HG02759 (cell line): ENCODE data around the gene TENM4.
A peak's percentile ranks its signal among the peaks of the same experiment; 100 is the strongest.

ENCODE experiments used
- ATAC-seq: cut with Tn5 transposase; IDR thresholded peaks from one replicate; pipeline ENCODE4 v1.9.1; 2021; ENCODE audit warnings: mild to moderate bottlenecking, moderate library complexity; ENCODE audit not compliant: unreplicated experiment

The TENM4 gene

GRCh38 chr11:78740199-78741071, 700.4 kb downstream of the TENM4 start:
- ATAC-seq = no peak

DNA sequence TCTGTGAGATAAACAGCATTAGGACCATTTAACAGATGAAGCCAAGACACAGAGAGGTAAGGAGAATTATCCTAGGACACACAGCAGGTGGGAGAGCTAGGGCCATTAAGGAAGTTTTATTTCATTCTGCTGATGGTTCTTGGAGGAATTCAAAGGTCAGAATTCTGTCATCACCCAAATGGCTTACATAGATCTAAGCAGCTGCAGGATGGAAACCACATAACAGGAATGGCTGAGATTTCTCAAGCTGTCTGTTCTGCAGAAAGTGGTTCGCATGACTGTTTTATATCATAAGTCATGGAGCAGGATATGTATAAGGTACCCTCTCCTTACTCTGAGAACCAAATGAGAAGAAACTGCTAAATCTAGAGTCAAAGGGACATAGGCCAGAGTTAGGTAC, 702.9 kb downstream of the TENM4 start:
- ATAC-seq = no peak

DNA sequence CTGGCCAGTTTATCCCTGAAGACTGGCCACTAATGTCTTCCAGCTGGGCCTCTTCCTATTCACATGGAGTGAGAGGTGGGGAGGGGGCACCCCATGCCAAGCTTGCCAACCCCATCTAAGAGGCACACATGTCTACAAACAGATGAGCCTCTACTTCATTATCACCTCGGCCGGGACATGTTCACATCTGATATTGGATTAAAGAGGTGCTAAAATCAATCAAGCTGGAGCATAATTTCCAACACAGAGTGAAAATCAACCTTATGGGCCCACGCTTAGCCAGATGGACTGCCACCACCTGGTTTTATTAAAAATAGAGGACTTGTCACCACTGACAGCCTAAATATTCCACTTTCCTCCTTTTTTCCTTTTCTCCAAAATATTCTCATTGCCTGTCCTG, 703.5 kb downstream of the TENM4 start:
- no peak for ATAC-seq

DNA sequence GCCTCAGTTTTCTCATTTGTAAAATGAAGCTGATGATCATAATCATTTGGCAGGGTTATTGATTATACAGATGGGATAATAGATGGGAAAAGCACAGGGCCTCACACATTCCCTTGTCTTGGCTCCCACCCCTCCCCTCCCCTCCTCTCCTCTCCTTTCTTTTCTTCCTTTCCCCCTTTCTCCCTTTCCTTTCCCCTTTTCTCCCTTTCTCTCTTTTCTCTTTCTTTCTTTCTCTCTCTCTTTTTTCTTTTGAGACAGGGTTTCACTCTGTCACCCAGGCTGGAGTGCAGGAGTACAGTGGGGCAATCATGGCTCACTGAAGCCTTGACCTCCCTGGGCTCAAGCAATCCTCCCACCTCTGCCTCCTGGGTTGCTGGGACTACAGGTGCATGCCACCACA, 705.1 kb downstream of the TENM4 start:
- ATAC-seq = no peak

- ATAC-seq = no peak
These were observed 707.8 kb downstream of the TENM4 start for GRCh38 chr11:78733031-78733430.

DNA sequence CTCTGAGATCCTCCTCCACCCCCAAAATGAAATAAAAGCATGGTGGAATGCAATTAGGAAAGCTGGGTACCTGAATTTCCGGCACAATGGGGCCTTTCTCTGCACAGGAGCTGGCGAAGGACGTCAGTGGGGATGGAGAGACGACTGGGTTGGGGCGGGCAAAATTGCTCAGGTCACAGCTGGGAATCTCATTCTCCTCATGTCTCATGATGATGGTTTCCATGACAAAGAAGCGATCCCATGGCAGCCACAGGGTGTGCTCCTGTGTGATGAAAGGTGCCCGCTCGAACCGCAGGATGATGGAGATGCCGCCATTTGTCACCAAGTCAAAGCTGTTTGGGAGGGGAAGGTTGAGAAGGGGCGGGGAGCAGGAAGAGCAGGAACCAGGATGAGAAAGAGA, 708.6 kb downstream of the TENM4 start:
- no peak for ATAC-seq

GRCh38 chr11:78731027-78731426, 709.8 kb downstream of the TENM4 start:
- no peak for ATAC-seq

GRCh38 chr11:78730267-78730824, 710.5 kb downstream of the TENM4 start:
- no peak for ATAC-seq

GRCh38 chr11:78727816-78728215, 713.0 kb downstream of the TENM4 start:
- no peak for ATAC-seq

- ATAC-seq = no peak
These were observed 715.6 kb downstream of the TENM4 start for GRCh38 chr11:78725200-78725599.

- no peak for ATAC-seq
These were observed 718.0 kb downstream of the TENM4 start for GRCh38 chr11:78722786-78723185.

GRCh38 chr11:78720281-78720989, 720.4 kb downstream of the TENM4 start:
- ATAC-seq = no peak

GRCh38 chr11:78717041-78717440, 723.8 kb downstream of the TENM4 start:
- no peak for ATAC-seq

DNA sequence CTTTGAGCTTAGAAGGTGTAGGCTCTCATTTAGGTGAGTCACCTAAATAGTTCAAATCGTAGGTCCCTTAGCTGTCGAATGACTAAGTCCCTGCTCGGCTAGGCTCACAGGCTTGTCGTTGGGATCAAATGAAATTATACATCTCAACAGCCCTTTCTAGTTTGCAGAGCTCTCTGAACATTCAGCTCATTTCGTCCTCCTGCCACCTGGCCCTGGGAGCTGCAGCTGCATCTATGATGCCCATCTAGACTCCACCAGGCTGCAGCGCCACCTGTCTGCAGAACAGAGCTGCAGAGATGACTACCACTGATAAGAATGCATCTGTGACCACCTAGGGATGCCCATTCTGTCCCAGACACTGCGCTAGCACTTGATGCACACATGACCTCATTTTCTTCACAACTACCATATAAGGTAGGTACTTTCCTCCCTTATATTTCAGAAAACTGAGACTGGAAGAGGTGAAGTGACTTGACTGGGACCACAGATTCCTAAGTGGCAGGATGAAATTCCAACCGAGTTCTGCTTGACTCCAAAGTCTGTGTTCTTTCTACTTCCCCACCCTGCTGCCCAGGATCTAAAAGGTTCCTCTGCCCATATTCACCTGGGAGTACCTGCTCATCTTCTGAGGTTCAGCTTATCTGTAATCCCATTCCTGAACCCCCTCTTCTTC, 725.1 kb downstream of the TENM4 start:
- peak; percentile 78 for ATAC-seq

- ATAC-seq = no peak
These were observed 726.3 kb downstream of the TENM4 start for GRCh38 chr11:78714539-78714938.

- ATAC-seq = no peak
These were observed 729.1 kb downstream of the TENM4 start for GRCh38 chr11:78711735-78712134.

- no peak for ATAC-seq
These were observed 730.4 kb downstream of the TENM4 start for GRCh38 chr11:78710417-78710816.

DNA sequence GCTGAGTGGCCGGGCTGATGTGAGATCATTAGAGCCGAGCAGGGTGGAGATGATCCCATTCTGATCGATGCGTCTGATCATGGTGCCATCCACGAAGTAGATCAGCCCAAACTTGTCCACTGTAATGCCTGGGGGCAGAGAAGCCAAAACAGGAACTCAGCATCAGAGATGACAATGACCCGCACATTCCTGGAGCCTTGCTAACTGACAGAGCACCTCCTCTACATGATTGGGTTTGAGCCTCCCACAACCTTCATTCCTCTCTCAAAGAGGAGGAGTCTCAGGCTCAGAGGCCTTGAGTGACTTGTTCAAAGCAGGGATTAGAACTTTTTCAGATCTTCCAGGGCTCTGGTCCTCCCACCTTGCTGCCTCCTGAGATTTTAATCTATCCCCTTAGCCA, 732.4 kb downstream of the TENM4 start:
- ATAC-seq = no peak

DNA sequence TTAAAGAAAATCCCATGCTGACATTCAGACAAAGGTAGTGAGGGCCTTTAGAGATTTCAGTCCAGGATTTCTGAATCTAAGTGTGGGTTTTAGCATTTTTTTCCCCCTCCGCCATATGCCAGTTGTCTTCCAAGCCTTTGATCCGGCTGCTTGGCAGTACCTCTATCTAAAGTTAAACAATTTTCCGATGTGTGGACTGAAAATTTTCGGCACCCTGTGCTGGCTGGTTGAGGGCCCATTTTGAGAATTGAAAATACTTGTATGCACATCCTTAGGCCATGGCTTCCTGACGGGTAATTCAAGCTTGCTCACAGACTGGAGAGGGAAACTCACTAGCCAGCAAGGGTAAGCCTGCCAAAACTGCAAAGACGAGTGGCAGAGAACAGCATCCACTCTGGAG, 734.3 kb downstream of the TENM4 start:
- no peak for ATAC-seq

DNA sequence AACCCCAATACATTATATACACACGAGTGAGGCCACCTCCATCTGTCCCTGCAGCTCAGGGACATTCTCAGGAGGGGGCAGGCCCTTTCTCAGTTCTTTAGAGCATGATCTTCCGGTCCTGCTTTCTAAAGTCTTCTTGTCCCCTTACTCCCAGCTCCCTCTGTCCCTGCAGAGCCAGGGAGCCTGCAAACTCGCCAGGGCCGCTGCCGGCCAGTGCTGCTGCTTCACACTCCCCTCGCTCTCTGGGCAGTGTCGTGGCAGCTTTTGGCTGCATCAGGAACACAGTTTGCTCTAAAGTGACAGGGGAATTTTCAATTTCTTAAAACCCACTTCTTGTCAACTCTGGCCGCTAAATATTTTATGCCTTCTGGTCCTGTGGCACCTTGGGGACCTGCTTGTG, 736.0 kb downstream of the TENM4 start:
- ATAC-seq = no peak

- no peak for ATAC-seq
These were observed 741.2 kb downstream of the TENM4 start for GRCh38 chr11:78699609-78700135.
